HG02943 (cell line): Measurements from ENCODE around the gene THOP1.
"Not testable (repeated sequence)": the region's sequence is repeated elsewhere in the genome, so short reads cannot be mapped to it uniquely, and the experiment has no call there.

Source experiments
- ATAC-seq: cut with Tn5 transposase; IDR thresholded peaks from one replicate; pipeline ENCODE4 v1.9.1; 2021; ENCODE audit warnings: mild to moderate bottlenecking, low read depth, moderate library complexity; ENCODE audit not compliant: unreplicated experiment

Gene THOP1

DNA sequence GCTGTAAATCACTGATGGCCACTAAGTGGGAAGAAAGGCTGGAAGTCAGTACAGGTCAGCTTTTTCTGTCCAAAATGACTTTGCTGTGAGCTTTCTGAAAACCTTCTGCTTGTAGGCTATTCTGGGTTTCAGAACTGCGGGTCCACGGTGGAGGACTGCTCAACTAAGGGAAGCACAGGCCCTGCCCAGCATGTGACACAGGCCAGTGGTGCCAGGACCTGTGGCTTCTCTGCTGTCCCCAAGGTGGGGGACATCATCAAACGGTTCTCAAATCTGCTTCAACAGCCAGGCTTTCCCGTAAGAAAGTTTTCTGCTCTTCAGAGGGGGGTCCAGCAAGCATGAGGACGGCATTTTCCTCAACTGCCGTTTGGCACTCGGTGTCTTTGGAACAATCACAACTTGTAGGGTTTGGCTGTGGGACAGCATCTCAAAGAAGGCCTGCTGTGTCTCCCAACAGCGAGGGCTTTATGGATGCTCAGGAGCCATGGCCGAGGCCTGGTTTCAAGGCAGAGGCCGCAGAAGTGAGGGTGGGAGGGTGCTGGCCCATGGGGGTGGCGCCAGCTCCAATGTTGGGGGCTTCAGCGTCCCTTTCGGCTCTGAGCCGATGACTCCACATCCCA is 6.1 kb upstream of the THOP1 start:
- no peak for ATAC-seq

DNA sequence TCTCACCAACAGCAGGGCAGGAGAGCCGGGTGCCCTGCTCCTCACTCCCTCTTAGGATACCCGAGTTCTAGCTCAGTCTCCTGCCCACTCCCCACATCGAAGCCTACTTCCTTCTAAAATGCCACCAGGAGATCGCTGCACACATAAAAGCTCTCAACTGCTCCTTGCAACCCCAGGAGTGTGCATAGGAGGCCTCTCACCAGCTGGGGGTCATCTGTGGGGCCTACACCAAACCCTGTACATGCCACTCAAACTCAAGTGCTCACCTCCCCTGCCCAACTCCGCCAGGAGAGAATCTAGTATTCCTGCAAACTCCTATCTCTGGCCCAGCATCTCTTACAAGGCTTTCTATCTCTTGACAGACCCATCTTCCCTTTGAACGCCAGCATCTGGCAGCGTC is 5.0 kb upstream of the THOP1 start:
- no peak for ATAC-seq

DNA sequence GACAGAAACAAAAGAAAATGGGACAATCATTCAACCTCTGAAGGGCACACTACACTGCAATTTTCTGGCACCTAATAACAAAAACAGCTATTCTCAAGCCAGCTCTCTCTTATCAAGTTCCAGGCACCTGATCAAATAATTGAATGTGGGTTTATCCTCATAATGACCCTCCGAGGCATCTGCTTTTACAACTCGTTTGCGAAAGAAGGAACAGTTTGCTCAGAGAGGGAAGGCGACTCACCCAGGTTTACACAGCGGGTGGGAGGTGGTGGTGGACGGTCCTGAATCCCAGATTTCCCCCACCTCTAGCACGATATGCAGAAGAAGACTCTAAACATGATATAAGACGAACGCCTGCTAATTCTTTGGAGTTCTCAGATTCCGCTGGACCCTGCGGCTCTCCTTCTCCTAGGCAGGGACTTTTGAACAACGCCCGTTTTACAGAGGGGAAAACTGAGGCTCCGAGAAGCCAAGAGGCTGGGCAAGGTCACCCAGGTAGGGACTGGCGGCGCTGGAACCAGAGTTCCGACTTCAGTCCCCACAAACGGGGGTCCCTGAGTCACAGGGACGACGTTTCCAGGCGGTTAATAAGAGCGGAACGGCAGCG is 2.9 kb upstream of the THOP1 start:
- no peak for ATAC-seq

GRCh38 chr19:2782936-2783780 is 2.1 kb upstream of the THOP1 start, which contains the start of gene SGTA:
TSS of gene SGTA (minus strand) at chr19:2783273. CDS start at chr19:2769068, 14,205 bp downstream.
- peak; percentile 66 for ATAC-seq

- no peak for ATAC-seq
Observed at GRCh38 chr19:2783781-2784145, 1.5 kb upstream of the THOP1 start.

- no peak for ATAC-seq
Observed at GRCh38 chr19:2787115-2787514, 1.8 kb downstream of the THOP1 start.

DNA sequence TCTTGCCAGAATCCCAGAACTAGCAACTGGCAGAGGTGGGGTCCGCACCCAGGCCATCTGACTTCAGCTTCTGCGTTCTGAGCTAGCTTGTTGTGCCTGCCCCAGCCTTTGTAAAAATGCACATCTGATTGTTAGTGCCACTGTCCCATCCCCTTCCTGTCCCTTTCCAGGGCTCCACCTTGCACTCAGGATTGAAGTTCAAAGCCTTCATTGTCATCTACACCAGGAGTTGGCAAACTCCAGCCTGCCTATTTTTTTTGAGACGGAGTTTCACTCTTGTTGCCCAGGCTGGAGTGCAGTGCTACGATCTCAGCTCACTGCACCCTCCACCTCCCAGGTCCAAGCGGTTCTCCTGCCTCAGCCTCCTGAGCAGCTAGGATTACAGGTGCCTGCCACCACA is 2.9 kb downstream of the THOP1 start:
- no peak for ATAC-seq

GRCh38 chr19:2790194-2790556 is 4.9 kb downstream of the THOP1 start:
- no peak for ATAC-seq

DNA sequence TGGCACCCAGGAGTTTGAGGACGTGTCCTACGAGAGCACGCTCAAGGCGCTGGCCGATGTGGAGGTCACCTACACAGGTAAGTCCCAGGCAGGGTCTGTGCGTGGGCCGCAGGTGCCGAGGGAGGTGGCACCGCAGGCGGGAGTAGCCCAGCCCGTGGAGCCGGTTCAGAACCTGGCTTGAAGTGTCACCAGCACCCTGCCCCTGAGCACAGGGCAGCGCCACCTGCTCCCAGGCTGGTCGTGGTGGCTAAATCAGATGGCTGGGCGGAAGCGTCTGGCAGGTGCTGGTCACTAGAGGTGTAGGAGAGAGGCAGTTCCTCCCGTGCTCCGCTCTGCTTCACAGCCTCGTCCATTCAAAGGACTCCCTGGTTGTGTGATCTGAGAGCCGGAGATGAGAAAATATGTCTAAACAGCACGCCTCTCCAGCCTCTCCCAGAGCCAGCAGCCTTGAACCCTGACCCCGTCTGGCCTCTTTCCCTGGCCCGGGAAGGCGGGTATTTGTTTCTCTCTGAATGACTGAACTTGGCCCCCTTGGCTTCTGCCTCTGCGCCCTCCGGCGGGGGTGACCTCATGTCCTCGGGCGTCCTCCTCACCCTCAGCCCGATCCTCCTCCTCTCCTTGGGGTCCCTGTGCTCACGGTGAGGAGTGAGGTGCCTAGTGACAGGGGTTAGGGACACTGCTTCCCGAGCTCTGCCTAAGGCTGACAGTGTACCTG is 5.4 kb downstream of the THOP1 start:
- ATAC-seq = no peak

- no peak for ATAC-seq
Observed at GRCh38 chr19:2791440-2791839, 6.1 kb downstream of the THOP1 start.

DNA sequence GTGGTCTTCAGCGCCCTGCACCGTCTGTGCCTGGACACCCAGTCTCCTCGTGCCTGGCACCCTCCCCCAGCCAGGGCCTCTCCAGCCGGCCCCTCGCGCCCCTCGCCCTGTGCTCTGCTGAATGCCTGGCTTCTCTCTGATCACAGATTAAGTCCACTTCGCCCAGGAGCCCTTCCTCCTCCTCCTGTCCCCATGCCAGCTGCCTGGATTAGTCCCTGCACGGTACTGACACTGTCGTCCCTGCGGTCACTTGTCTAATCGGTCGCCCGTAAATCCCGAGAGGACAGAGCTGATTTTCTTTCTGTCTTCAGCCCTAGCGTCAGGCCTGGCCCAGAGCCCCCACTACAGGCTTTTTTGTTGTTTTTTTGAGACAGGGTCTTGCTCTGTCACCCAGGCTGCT is 6.6 kb downstream of the THOP1 start:
- no peak for ATAC-seq

DNA sequence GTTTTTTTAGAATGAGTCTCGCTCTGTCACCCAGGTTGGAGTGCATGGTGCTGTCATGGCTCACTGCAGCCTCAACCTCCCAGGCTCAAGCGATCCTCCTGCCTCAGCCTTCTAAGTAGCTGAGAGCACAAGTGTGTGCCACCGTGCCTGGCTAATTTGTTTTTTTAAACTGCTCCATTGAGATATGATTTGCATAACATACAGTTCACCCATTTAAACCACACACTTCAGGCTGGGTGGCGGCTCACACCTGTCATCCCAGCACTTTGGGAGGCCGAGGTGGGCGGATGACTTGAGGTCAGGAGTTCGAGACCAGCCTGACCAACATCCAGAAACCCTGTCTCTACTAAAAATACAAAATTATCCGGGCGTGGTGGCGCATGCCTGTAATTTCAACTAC is 7.4 kb downstream of the THOP1 start:
- ATAC-seq = not testable (repeated sequence)

DNA sequence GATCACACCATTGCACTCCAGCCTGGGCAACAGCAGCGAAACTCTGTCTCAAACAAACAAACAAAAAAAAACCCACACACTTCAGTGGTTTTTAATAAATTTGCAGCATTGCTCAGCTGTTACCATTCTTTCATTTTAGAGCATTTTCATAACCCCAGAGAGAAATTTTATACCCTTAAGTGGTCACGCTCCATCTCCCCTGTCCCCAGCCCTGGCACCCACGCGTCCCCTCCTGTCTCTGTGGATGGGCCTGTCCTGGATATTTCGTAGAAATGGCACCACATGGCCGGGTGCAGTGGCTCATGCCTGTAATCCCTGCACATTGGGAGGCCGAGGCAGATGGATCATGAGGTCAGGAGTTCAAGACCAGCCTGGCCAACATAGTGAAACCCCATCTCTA is 7.8 kb downstream of the THOP1 start:
- ATAC-seq = no peak

DNA sequence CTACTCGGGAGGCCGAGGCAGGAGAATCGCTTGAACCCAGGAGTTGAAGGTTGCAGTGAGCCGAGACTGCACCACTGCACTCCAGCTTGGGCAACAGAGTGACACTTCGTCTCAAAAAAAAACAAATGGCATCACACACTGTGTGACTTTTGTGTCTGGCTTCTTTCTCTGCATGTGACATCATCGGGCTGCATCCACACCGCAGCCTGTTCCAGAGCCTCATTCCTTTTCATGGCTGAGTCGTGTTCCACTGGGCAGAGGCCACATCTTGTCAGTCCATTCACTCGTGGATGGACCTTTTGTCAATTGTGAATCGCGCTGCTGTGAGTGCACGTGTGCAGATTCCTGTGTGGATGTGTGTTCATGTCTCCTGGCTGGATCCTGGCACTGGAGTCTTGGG is 8.3 kb downstream of the THOP1 start:
- no peak for ATAC-seq

DNA sequence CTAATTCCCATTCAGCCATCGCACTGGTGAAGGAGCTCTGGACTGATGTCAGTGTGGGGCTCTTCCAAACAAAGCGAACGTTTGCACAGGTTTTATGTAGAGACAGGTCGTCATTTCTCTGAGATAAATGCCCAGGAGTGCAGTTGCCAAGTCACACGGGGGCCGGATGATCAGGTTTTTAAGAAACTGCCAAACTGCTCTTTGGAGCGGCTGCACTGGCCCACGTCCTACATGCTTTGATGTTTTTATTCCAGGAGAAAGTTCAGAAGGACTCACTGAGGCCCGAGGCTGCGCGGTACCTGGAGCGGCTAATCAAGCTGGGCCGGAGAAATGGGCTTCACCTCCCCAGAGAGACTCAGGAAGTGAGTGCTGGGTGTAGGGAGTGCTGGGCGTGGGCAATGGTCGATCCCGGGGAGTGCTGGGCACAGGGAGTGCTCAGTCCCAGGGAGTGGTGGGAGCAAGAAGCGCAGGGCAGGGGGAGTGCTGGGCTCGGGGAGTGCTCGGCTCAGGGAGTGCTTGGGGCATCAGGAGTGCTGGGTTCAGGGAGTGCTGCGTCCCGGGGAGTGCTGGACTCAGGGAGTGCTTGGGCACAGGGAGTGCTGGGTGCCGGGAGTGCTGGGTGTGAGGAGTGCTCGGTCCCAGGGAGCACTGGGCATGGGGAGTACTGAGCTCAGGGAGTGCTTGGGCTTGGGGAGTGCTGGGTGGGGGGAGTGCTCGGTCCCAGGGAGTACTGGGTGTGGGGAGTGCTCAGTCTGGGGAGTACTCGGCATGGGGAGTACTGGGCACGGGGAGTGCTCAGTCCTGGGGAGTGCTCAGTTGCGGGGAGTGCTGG is 10.7 kb downstream of the THOP1 start:
- ATAC-seq = no peak

- ATAC-seq = no peak
Observed at GRCh38 chr19:2796659-2797266, 11.5 kb downstream of the THOP1 start.

- ATAC-seq = no peak
Observed at GRCh38 chr19:2797280-2797679, 12.0 kb downstream of the THOP1 start.

- ATAC-seq = no peak
Observed at GRCh38 chr19:2798158-2798685, 12.9 kb downstream of the THOP1 start.

GRCh38 chr19:2798733-2799132 is 13.4 kb downstream of the THOP1 start:
- ATAC-seq = no peak
